ENCODE results near the gene PTPRM. TPM values are rescaled to one million over a fixed set of nuclear protein-coding genes. Genes with fewer than 3 reads are reported as not detected.

PTPRM gene
- total RNA-seq, 1 donor, result 84.7 TPM

- Histone ChIP-seq H3K27ac (ENCODE audit: low read depth, low read length) (no peak overlapping the region), H3K27me3 (ENCODE audit: insufficient read depth, low read length) (no peaks in the 10 kb centered on the region), H3K36me3 (ENCODE audit: insufficient read depth, low read length) (no peaks in the 10 kb centered on the region), H3K9me3 (ENCODE audit: low read depth, low read length) (no peaks in the 10 kb centered on the region), H3K4me3 (ENCODE audit: insufficient read depth, low read length) (no peak overlapping the region), H4K20me1 (ENCODE audit: insufficient read depth, low read length) (peaks cover 6% of the 10 kb centered on the region), H2AFZ (ENCODE audit: low read length) (no peak overlapping the region), H3K79me2 (ENCODE audit: insufficient read depth, low read length) (no peaks in the 10 kb centered on the region), H3K4me2 (ENCODE audit: insufficient read depth, low read length) (no peak overlapping the region), H3K4me1 (ENCODE audit: insufficient read depth, low read length) (no peaks in the 10 kb centered on the region)
- no peak for TF ChIP-seq CTCF (IDR thresholded peaks at IDR 0.05; ENCODE audit: extremely low read depth, low read depth, low read length)
- no peak for DNase-seq (ENCODE audit: insufficient read length, low spot score, missing footprints)
Measured at GRCh38 chr18:7725897-7726296, 158.8 kb downstream of the PTPRM start.

- no peak for DNase-seq (ENCODE audit: insufficient read length, low spot score, missing footprints)
- Histone ChIP-seq H3K9me3 (ENCODE audit: low read depth, low read length) (no peaks in the 10 kb centered on the region), H3K79me2 (ENCODE audit: insufficient read depth, low read length) (no peaks in the 10 kb centered on the region), H3K4me2 (ENCODE audit: insufficient read depth, low read length) (no peak overlapping the region), H3K4me3 (ENCODE audit: insufficient read depth, low read length) (no peak overlapping the region), H3K36me3 (ENCODE audit: insufficient read depth, low read length) (no peaks in the 10 kb centered on the region), H4K20me1 (ENCODE audit: insufficient read depth, low read length) (peaks cover 6% of the 10 kb centered on the region), H3K27me3 (ENCODE audit: insufficient read depth, low read length) (no peaks in the 10 kb centered on the region), H3K27ac (ENCODE audit: low read depth, low read length) (no peak overlapping the region), H3K4me1 (ENCODE audit: insufficient read depth, low read length) (no peaks in the 10 kb centered on the region), H2AFZ (ENCODE audit: low read length) (no peak overlapping the region)
- no peak for TF ChIP-seq CTCF (IDR thresholded peaks at IDR 0.05; ENCODE audit: extremely low read depth, low read depth, low read length)
Measured at GRCh38 chr18:7726522-7726921, 159.4 kb downstream of the PTPRM start.

GRCh38 chr18:7727361-7728076 lies 160.4 kb downstream of the PTPRM start:
- no peaks in the 10 kb centered on the region for H3K79me2 ChIP-seq (ENCODE audit: insufficient read depth, low read length)
- no peak for DNase-seq (ENCODE audit: insufficient read length, low spot score, missing footprints)

More at GRCh38 chr18:7727361-7728076, 160.4 kb downstream of the PTPRM start:
- no peaks in the 10 kb centered on the region for H3K4me1 ChIP-seq (ENCODE audit: insufficient read depth, low read length)
- H4K20me1 ChIP-seq (ENCODE audit: insufficient read depth, low read length), result peaks cover 6% of the 10 kb centered on the region
- H3K27me3 ChIP-seq (ENCODE audit: insufficient read depth, low read length), result no peaks in the 10 kb centered on the region
- H3K4me2 ChIP-seq (ENCODE audit: insufficient read depth, low read length), result no peak overlapping the region
- no peak overlapping the region for H3K4me3 ChIP-seq (ENCODE audit: insufficient read depth, low read length)
- no peak overlapping the region for H3K27ac ChIP-seq (ENCODE audit: low read depth, low read length)
- H2AFZ ChIP-seq (ENCODE audit: low read length), result no peak overlapping the region
- no peaks in the 10 kb centered on the region for H3K9me3 ChIP-seq (ENCODE audit: low read depth, low read length)
- no peaks in the 10 kb centered on the region for H3K36me3 ChIP-seq (ENCODE audit: insufficient read depth, low read length)
- no peak for TF ChIP-seq CTCF (IDR thresholded peaks at IDR 0.05; ENCODE audit: extremely low read depth, low read depth, low read length)

Data from osteoblast (primary cell).